Stimulated activated CD4-positive, alpha-beta T cell treated with anti-CD3 and anti-CD28 coated beads, Interleukin-12 subunit alpha, Interleukin-12 subunit beta, amount 100 ng/mL, for 4 hours (primary cell): ENCODE data around the gene HSPA12A.

Experiments
- DNase-seq: peaks from one replicate; pipeline ENCODE4 v3.0.0-alpha.2; 2020

The HSPA12A gene

GRCh38 chr10:116621476-116621875, 120.9 kb downstream of the HSPA12A start:
- no peak for DNase-seq
